MM.1S (cell line): ENCODE data around the gene MAD1L1.

Source experiments
- DNase-seq: peaks from one replicate; pipeline ENCODE4 v3.0.0-alpha.2; 2015
- H2AFZ ChIP-seq: fragments of 300-600 bp; sonication (generic); 2 replicates; pipeline ENCODE4 v1.6.0; 2016; ENCODE audit warnings: antibody characterized with exemption, low read length
- H3F3A ChIP-seq: fragments of 300-600 bp; sonication (generic); 2 replicates; pipeline ENCODE4 v1.6.1; 2016; ENCODE audit warnings: mild to moderate bottlenecking, antibody characterized with exemption, low read length, moderate library complexity, mixed read lengths; ENCODE audit not compliant: insufficient read depth
- H3K27ac ChIP-seq: fragments of 300-600 bp; sonication (generic); 2 replicates; pipeline ENCODE4 v1.5.1; 2016; ENCODE audit warnings: mild to moderate bottlenecking, low read length
- H3K27me3 ChIP-seq: fragments of 300-600 bp; sonication (generic); replicated peaks from 2 replicates; pipeline ENCODE4 v1.6.0; 2016; ENCODE audit warnings: low read length; ENCODE audit not compliant: insufficient read depth
- H3K36me3 ChIP-seq: fragments of 300-600 bp; sonication (generic); replicated peaks from 2 replicates; pipeline ENCODE4 v1.6.1; 2016; ENCODE audit warnings: mild to moderate bottlenecking, low read length, mixed read lengths; ENCODE audit not compliant: insufficient read depth
- H3K4me1 ChIP-seq: fragments of 300-600 bp; sonication (generic); 2 replicates; pipeline ENCODE4 v1.6.1; 2016; ENCODE audit warnings: low read length, mixed read lengths
- H3K4me2 ChIP-seq: fragments of 300-600 bp; sonication (generic); 2 replicates; pipeline ENCODE4 v1.6.0; 2016; ENCODE audit warnings: low read depth, low read length
- H3K4me3 ChIP-seq: fragments of 300-600 bp; sonication (generic); 2 replicates; pipeline ENCODE4 v1.5.1; 2016; ENCODE audit warnings: low read length, mixed read lengths
- H3K79me2 ChIP-seq: fragments of 300-600 bp; sonication (generic); 2 replicates; pipeline ENCODE4 v1.6.1; 2016; ENCODE audit warnings: mixed run types, low read length, mixed read lengths
- H3K9ac ChIP-seq: fragments of 300-600 bp; sonication (generic); 2 replicates; pipeline ENCODE4 v1.6.1; 2016; ENCODE audit warnings: low read length, mixed read lengths
- H3K9me2 ChIP-seq: fragments of 300-600 bp; sonication (generic); replicated peaks from 2 replicates; pipeline ENCODE4 v1.6.1; 2016; ENCODE audit warnings: mild to moderate bottlenecking, low read length, mixed read lengths; ENCODE audit not compliant: insufficient read depth
- H3K9me3 ChIP-seq: fragments of 300-600 bp; sonication (generic); replicated peaks from 2 replicates; pipeline ENCODE4 v1.6.1; 2016; ENCODE audit warnings: mild to moderate bottlenecking, low read length, mixed read lengths; ENCODE audit not compliant: insufficient read depth
- H4K20me1 ChIP-seq: fragments of 300-600 bp; sonication (generic); 2 replicates; pipeline ENCODE4 v1.6.1; 2016; ENCODE audit warnings: mild to moderate bottlenecking, low read length, moderate library complexity, mixed read lengths; ENCODE audit not compliant: insufficient read depth
- CTCF ChIP-seq: fragments of 300-600 bp; sonication (generic); IDR thresholded peaks from 2 replicates; pipeline ENCODE4 v1.5.1; 2016; ENCODE audit warnings: antibody characterized with exemption, low read length, mixed read lengths
- EZH2 ChIP-seq: fragments of 300-600 bp; sonication (generic); optimal IDR thresholded peaks from 2 replicates; pipeline ENCODE3; 2017; ENCODE audit warnings: low read depth, mild to moderate bottlenecking, antibody characterized with exemption, low read length, mixed read lengths
- EZH2phosphoT487 ChIP-seq: fragments of 300-600 bp; sonication (generic); IDR thresholded peaks from 2 replicates; pipeline ENCODE4 v1.6.1; 2018; ENCODE audit warnings: antibody characterized with exemption, low read length

Gene MAD1L1

DNA sequence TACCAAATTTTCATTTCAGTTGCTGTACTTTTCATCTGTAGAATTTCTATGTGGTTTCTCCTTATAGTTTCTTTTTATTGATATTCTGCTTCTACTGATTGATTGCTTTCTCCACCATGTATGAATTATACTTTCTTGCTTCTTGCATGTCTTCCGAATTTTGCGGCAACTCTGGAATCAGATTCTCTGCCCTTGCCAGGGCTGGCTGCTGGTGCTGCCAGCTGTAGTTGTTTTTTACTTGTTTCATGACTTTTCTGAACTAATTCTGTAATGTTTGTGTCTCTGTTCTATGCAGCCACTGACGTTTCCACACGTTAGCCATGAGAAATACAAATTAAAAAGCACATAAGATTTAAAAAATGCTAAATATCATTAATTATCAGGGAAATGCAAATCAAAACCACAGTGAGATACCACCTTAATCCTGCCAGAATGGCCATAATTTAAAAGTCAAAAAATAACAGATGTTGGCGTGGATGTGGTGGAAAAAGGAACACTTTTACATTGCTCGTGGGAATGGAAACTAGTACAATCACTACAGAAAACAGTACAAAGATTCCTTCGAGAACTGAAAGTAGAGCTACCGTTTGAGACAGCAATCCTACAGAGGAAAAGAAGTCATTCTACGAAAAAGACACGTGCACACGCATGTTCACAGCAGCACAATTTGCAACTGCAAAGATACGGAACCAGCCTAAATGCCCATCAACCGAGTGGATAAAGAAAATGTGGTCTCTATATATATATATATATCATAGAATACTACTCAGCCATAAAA lies 51.5 kb downstream of the MAD1L1 start:
- TF ChIP-seq CTCF (no peak), EZH2 (no peak), EZH2phosphoT487 (no peak)
- H3K27me3 ChIP-seq: no peaks in the 10 kb centered on the region
- H2AFZ ChIP-seq: no peak overlapping the region
- H3K79me2 ChIP-seq: no peaks in the 10 kb centered on the region
- no peaks in the 10 kb centered on the region for H3K9me3 ChIP-seq
- H3K4me3 ChIP-seq: no peak overlapping the region
- no peak for DNase-seq
- H3K4me2 ChIP-seq: no peak overlapping the region
- H3F3A ChIP-seq: no peaks in the 10 kb centered on the region
- no peak overlapping the region for H3K27ac ChIP-seq
- no peaks in the 10 kb centered on the region for H3K36me3 ChIP-seq
- no peaks in the 10 kb centered on the region for H4K20me1 ChIP-seq
- H3K4me1 ChIP-seq: no peaks in the 10 kb centered on the region
- H3K9ac ChIP-seq: no peak overlapping the region
- no peaks in the 10 kb centered on the region for H3K9me2 ChIP-seq

DNA sequence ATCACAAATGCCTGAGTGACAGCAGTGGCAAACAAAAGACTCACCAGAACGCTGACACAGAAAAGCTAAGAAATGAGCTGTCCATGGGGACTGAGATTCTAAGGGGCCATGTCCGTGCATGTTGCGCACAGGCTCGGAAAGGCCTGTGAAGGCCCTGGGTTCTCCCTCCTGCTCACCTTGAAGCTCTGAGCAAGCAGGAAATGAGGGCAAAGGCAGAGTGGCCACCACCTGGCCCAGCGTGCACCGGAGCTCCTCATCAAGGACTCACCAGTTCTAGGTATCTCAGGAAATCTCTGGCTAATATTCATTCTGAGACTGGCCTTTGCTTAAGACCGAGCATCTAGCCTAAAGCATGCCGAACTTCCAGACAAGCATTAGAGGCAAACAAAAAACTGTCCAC lies 52.7 kb downstream of the MAD1L1 start:
- H3K27ac ChIP-seq: no peak overlapping the region
- H3K4me1 ChIP-seq: no peaks in the 10 kb centered on the region
- no peaks in the 10 kb centered on the region for H3K9me2 ChIP-seq
- H3K36me3 ChIP-seq: no peaks in the 10 kb centered on the region
- H3K4me2 ChIP-seq: no peak overlapping the region
- TF ChIP-seq EZH2phosphoT487: no peak
- TF ChIP-seq EZH2: no peak
- TF ChIP-seq CTCF: no peak
- no peaks in the 10 kb centered on the region for H4K20me1 ChIP-seq
- no peaks in the 10 kb centered on the region for H3K9me3 ChIP-seq
- H3F3A ChIP-seq: no peaks in the 10 kb centered on the region
- no peak overlapping the region for H2AFZ ChIP-seq
- H3K27me3 ChIP-seq: no peaks in the 10 kb centered on the region
- H3K9ac ChIP-seq: no peak overlapping the region
- no peak overlapping the region for H3K4me3 ChIP-seq
- no peak for DNase-seq
- no peaks in the 10 kb centered on the region for H3K79me2 ChIP-seq

- Histone ChIP-seq H3K4me3 (no peak overlapping the region), H4K20me1 (no peaks in the 10 kb centered on the region), H3K36me3 (no peaks in the 10 kb centered on the region), H3K9ac (no peak overlapping the region), H3K9me3 (no peaks in the 10 kb centered on the region), H3K79me2 (no peaks in the 10 kb centered on the region), H3K4me2 (no peak overlapping the region), H3K27me3 (no peaks in the 10 kb centered on the region), H2AFZ (no peak overlapping the region), H3K27ac (no peak overlapping the region), H3K9me2 (no peaks in the 10 kb centered on the region), H3F3A (no peaks in the 10 kb centered on the region), H3K4me1 (no peaks in the 10 kb centered on the region)
- no peak for TF ChIP-seq EZH2
- no peak for TF ChIP-seq CTCF
- DNase-seq: no peak
Observed at GRCh38 chr7:2175514-2175913, 57.2 kb downstream of the MAD1L1 start.
